GM12891 (cell line): ENCODE results near the gene LHFPL6.

ENCODE experiments used
- POLR2A ChIP-seq: IDR thresholded peaks from 2 replicates; pipeline ENCODE4 v1.6.1; 2011; ENCODE audit warnings: low read depth, low read length, control low read depth
- POLR2AphosphoS5 ChIP-seq: IDR thresholded peaks from 2 replicates; pipeline ENCODE4 v1.6.1; 2011; ENCODE audit warnings: low read depth, low read length, control low read depth
- POU2F2 ChIP-seq: IDR thresholded peaks from 2 replicates; pipeline ENCODE4 v1.6.1; 2011; ENCODE audit warnings: low read depth, mild to moderate bottlenecking, control low read depth, low read length, moderate library complexity
- SPI1 ChIP-seq: IDR thresholded peaks from 2 replicates; pipeline ENCODE4 v1.6.1; 2011; ENCODE audit warnings: low read depth, low read length, control low read depth
- TAF1 ChIP-seq: IDR thresholded peaks from 2 replicates; pipeline ENCODE4 v1.6.1; 2011; ENCODE audit warnings: low read depth, low read length, control low read depth

- no peak for TF ChIP-seq POLR2A
- no peak for TF ChIP-seq TAF1
- no peak for TF ChIP-seq POLR2AphosphoS5
- TF ChIP-seq SPI1, result no peak
- no peak for TF ChIP-seq POU2F2
Measured at GRCh38 chr13:39485314-39485700, 117.7 kb downstream of the LHFPL6 start.
